HG02642 (cell line): ENCODE data around the gene BPTF.
"Not testable (repeated sequence)": the region's sequence is repeated elsewhere in the genome, so short reads cannot be mapped to it uniquely, and the experiment has no call there.

Experiments
- ATAC-seq: cut with Tn5 transposase; IDR thresholded peaks from one replicate; pipeline ENCODE4 v1.9.1; 2021; ENCODE audit warnings: mild to moderate bottlenecking; ENCODE audit not compliant: unreplicated experiment, poor library complexity

BPTF gene

DNA sequence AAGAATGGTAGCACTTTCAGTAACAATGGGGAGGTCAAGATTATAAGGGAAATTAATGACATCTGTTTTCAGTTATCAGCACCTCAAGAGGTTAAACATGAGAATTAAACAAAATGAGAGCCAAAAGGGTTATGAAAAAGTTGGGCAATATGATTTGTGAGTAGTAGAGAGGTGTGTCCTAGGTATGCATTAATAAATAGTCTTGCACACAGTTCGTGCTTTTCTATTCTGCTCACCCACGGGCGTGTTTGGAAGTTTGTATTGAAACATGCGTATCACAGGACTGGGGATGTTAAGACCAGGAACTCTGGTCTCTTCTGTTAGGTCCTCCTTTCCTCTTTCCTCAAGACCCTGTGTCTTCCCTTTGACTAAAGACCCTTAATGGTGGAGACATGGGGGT is 6.0 kb downstream of the BPTF start:
- ATAC-seq = no peak

DNA sequence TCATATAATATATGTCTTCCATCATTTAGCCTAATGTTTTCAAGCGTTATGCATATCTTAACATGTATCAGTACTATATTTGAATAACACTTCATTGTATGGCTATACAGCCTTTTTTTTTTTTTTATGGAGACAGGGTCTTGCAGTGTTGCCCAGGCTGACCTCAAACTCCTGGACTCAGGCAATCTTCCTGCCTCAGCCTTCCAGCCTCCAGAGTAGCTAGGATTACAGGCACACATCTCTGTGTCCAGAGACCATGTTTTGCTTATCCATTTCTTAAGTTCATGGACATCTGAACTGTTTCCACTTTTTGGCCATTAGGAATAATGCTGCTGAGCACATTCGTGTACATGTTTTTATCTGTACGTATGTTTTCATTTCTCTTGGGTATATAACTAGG is 7.8 kb downstream of the BPTF start:
- ATAC-seq = no peak

DNA sequence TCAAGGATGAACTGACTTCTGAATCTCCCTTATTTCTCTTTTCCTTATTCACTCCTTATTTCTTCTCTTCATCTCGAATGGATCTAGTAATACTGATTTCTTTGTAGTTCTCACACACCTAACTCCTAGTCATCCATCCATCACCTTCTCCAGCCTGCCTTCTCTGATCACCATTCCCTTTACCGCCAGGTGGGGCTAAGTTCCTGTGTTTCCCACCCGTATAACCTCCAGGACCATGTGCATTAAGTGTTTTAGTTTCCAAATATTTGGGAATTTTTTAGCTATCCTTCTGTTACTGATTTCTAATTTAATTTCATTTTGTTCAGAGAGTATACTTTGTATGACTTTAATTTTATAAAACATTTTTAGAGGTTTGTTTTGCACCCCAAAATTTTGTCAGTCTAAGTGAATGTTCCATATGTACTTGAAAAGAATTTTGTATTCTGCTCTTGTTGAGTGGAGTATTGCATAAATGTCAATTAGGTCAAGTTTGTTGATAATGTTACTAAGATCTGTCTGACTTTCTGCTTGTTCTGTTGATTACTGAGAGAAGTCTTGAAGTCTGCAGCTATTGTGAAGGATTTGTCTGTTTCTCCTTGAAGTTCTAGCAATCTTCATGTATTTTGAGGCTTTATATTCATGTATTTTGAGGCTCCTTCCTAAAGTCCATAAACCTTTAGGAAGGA is 8.8 kb downstream of the BPTF start:
- no peak for ATAC-seq

DNA sequence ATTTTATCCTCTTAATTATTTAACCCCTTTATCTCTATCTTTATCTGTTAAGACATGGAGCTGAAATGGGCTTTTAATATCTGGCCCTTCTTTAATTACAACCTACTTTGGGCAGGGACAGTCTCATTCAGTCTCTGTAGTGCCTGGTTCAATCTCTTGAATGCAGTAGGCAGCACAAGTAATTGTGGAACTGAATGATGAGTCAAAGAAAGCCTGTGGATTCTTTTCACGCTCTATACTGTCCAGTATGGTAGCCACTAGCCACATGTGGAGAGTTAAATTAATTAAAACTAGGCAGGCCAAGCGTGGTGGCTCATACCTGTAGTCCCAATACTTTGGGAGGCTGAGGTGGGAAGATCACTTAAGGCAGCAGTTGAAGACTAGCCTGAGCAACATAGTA is 9.3 kb downstream of the BPTF start:
- ATAC-seq = no peak

DNA sequence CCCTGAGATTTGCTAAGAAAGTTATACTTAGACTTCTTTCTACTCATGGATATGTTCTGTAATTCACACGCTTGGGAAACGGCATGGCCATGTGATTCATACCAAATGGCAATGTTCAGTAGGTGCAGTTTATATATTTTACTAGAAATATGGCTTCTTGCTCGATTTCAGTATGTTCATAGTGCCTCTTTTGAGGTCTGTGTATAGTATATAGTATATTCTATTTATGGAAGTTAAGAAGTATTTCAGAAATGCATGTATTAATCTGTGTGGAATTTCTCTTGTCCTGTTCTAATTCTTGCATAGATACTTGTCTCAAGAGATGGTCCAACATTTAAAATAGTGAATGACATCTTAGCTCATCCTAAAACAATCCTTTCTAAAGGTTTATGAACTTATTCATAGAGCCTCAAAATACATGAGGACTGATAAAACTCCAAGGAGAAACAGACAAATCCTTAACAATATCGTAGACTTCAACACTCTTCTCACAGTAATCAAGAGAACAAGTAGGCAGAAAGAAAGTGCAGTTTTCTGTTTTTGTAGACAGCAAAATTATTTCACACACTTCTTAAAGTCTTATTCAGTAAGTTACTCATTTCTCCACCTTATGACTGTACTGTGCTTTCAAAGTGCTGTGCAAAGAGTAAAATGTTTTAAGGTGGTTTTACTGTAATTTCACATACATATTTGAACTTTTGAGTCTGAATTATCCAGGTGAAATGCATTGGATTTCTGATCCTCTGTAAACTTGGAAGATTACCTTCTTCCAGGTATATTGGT is 11.1 kb downstream of the BPTF start:
- no peak for ATAC-seq

DNA sequence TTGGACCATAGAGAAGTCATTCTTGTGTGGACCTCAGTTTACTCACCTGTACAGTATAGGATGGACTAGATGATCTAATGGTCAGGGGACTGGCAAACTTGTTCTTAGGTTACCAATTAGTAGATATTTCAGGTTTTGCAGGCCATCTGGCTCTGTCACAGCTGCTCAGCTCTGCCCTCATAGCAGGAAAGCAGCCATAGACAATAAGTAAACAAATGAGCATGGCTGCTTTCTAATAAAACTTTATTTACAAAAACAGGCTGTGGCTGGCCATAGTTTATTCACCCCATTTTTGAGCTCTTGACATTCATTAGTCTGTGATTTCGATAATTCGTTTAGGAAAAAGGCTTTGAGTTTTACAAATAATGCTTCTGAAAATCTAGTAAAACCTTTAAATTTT is 12.7 kb downstream of the BPTF start:
- ATAC-seq = no peak

DNA sequence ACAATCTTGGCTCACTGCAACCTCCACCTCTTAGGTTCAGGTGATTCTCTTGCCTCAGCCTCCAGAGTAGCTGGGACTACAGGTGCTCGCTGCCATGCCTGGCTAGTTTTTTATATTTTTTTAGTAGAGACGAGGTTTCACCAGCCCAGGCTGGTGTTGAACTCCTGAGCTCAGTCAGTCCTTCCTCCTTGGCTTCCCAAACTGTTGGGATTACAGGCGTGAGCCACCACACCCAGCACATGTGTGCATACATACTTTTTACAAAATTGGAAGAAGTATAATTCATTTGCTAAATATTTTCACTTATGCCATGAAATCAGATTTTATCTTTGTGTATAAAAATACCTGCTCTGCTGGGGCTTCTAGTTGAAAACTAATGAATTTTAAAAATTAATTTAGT is 13.2 kb downstream of the BPTF start:
- no peak for ATAC-seq

DNA sequence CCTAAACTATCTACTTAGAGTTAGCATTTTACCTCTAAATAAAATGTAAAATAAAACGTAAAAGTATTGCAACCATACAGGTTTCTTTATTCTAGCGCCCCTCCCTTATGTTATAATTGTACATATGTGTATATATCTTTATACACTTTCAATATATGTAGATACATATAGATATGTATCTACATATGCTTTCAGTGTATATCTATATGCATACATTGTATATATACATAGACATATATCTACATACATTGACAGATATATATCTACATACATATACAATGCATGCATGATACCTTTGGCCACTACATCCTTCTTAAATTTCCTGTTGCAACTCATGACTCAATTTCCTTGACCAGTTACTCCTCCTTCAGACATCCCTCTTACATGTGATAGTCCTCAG is 16.7 kb downstream of the BPTF start:
- no peak for ATAC-seq

DNA sequence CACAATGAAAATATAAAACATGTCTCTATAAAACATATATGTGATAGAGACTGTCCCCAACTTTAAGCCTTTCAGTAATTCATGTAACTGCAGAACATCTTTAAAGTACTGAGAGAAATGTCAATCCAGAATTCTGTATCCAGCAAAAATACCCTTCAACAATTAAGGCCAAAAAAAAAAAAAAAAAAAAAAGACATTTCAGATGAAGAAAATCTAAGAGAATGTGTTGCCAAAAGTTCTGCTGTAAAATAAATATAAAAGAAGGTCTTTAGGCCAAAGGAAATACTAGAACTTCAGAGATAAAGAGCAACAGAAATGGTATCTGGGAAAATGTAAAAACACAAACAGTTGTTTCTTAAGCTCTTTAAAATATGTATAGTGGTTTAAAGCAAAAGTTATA is 17.3 kb downstream of the BPTF start:
- ATAC-seq = no peak

DNA sequence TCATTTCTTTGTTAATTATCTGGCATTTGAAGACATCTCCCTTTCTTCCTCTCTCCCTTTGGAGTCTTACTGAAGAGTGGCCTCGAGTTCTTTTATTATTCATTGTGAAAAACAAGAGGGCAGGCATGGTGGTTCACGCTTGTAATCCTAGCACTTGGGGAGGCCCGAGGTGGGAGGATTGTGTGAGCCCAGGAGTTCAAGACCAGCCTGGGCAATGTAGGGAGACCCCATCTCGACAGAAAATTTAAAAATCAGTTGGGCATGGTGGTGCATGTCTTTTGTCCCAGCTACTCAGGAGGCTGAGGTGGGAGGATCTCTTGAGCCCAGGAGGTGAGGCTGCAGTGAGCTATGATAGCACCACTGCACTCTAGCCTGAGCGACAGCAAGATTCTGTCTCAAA is 20.1 kb downstream of the BPTF start:
- no peak for ATAC-seq

DNA sequence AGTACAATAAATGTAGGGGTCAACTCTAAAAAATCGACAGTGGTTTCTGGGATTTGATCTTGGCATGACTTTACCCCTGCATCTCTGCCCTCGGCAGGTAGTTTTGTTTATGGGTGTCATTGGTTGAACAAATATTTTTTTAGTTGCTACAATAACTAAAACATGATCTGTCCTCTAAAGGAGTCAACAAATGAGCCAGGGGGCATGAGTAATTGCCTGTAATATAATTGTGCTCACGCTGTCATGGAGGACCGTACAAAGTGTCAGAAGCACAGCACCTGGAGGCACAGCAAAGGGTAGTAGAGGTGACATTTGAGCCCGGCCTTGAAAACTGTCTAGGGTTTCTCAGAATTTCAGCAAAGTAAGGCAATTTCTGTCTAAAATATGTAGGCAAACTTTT is 22.9 kb downstream of the BPTF start:
- not testable (repeated sequence) for ATAC-seq

DNA sequence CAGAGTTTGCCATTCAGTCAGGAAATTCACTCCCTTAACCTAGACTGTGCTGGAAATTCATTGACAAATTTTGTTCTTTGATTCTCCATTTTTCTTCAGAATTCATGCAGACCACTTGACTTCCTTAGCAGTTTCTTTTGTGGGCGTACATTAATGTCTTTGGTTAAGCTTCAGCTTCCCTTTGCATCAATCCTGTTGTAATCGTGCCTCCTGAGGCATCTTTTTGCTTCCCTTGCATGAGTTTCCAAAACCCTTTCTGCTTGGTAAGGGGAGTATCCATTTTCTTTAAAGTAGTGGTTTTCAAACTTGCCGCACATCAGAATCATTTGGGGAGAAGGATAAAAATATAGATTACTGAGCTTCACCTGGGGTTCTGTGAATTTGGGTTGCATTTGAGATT is 23.5 kb downstream of the BPTF start:
- not testable (repeated sequence) for ATAC-seq

DNA sequence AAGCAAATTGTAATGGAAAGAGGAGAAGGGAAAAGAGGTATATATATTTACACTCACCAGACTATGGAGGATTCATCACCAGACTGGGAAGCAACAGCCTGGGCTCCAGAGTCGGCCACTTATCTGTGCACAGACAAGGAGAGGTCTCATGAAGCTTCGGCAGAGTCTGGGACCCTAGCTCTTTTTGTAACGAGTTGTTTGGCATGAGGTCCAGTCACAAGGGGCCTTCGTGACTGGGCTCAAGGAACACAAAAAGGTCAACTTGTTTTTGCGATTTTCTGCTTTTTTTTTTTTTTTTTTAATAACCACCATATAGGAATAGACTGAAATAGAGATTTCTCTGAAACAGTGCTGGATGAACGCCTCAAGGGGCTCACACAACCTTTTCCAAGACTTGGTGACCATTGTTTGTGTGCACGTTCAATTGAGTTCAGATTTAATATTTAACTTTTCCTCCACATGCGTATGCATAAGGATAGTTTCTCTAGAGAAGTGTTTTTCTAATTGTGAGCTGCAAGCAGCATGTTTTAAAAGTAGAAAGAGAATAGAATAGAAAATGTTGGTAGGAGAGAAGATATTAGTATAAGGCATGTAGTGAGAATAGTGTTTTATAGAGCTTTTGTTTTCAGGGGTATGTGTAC is 25.8 kb downstream of the BPTF start:
- ATAC-seq = no peak

DNA sequence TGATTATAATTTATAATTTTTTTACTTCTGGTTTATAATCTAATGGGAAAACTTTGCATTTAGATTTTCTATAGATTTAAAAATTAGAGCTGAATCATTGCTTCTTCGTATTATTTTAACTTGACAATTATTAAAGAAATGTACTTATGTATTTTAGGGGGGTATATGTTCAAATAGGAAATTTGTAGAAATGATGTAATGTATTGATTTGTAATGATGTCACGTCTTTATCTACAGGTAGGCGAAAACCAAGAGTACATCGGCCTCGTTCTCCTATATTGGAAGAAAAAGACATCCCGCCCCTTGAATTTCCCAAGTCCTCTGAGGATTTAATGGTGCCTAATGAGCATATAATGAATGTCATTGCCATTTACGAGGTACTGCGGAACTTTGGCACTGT is 28.4 kb downstream of the BPTF start:
- ATAC-seq = no peak

DNA sequence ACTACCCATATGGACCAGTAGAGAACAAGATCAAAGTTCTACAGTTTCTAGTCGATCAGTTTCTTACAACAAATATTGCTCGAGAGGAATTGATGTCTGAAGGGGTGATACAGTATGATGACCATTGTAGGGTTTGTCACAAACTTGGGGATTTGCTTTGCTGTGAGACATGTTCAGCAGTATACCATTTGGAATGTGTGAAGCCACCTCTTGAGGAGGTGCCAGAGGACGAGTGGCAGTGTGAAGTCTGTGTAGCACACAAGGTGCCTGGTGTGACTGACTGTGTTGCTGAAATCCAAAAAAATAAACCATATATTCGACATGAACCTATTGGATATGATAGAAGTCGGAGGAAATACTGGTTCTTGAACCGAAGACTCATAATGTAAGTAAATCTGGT is 29.1 kb downstream of the BPTF start:
- ATAC-seq = no peak

DNA sequence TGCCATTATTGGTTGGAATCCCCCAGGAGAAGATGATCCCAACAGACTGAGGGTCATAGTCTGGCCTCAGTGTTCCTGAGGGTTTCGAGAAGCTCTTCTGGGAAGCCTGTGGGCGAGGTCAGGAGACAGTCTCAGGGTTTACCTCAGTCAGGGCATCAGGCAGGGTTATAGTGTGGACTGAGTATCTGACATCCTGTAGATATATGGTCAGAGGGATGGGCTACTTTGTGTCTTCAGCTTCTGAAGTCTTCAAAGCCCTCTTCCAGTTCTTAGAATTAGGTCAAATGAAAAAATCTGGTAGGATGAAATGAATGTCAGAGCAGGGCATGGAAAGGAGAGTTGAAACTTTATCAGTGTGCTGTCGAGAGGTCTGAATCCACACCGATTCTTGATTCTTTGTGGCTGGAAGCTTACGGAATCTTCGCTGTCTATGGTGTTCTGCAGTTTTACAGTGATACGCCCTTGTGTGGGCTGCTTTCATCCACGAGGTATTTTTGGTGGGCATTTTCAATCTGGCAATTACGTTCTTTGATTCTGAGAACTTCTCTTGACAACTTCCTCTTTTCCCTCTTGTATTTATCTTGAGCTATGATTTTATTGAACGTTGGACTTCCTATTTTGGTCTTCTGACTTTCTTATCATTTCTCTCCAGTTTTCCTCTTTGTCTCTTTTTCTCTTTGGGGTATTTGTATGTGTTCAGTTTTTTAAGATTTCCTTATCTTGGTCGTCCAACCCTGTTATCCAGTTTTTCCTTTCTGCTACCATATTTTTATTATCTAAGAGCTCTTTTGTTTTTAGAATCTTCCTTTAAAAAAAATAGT is 30.4 kb downstream of the BPTF start:
- no peak for ATAC-seq

DNA sequence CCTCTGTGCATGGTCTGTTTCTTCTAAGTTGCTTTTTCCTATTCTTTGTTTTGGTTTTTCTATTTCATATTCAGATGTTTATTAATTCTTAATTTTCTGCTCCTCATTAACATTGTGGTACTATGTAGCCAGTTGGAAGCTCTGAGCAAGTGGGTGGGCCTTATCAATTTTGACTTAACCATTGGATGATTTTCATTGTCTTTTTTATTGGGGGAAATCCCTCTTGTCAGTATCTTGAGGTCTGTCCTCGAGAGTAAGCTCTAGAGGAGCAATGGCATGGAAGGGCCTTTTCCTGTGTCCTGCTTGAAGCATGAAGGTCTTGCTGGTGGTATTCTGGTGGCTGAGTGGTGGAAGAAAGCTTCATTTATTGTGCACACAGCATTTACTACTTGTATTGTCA is 31.1 kb downstream of the BPTF start:
- not testable (repeated sequence) for ATAC-seq

DNA sequence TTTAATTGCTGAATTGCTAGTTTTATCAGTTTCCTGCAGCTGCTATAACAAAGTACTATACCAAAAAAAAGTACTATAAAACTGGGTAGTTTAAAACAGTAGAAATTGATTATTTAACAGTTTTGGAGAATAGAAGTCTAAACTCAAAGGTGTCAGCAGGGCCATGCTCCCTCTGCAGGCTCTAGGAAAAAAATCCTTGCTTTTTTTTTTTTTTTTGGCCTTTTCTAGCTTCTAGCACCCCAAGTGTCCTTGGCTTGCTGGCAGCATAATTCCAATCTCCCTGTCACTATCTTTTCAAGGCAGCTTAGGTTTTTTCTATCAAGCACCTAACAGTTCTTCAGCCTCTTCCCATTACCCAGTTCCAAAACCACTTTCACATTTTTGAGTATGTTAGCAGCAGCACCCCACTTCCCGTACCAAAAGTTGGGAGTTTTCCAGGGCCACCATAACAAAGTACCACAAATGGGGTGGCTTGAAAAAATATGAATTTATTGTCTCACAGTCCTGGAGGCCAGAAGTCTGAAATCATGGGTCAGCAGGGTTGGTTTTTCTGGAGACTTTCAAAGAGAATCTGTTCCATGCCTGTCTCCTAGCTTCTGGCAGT is 37.4 kb downstream of the BPTF start:
- ATAC-seq = no peak

DNA sequence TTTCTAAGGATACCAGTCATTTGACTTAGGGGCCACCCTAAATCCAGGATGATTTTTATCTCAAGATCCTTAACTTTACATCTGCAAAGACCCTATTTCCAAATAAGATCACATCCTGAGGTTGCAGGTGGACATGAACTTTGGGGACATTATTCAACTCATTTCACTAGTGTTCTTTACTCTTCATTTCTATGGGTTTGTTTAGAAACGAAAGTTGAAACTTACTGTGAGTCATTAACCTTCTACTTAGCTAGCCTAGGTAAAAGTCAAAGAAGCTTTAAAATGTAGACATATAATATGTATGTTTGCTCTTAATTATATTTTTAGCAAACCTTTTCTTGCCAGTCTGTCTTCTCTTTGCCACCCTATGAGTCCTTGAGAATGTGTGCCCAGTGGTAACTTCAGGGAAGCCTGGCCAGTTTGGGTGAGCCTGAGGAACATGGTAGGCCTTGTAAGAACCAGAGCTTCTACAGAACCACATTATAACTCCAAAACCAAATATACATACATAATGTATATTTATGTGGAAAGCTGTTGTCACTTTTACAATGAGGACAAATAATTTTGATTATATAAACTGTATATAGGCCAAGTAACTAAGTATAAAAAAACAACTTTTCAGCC is 38.4 kb downstream of the BPTF start:
- ATAC-seq = no peak

DNA sequence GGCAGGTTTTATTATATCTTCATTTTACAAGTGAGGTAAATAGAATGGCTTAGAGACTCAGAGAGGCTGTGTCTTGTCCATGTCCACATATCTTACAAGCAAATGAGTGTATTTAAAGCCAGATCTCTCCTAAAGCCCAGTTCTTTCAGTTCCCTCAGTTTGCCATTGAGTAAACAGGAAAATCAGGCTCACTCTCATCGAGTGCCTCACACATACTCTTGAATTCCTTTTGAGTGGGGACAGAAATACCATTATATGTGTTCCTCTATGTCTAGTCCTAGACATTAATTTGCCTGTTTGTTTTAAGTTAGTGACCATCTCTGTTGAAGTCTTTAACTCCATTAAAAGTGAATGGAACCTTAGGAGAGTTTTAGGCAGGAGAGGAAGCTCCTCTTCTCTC is 40.1 kb downstream of the BPTF start:
- no peak for ATAC-seq
